HepG2 (cell line): ENCODE data around the gene BCL6. TPM values are rescaled to one million over a fixed set of nuclear protein-coding genes. Genes with fewer than 3 reads are reported as not detected.
A peak's percentile ranks its signal among the peaks of the same experiment; 100 is the strongest.

Experiments
- ASH2L ChIP-seq: fragments of 300-600, 200-600 bp; sonication (generic); IDR thresholded peaks from 2 replicates; pipeline ENCODE4 v1.7.0; 2017; ENCODE audit warnings: low read depth, mild to moderate bottlenecking, moderate library complexity, mixed read lengths, low read length; ENCODE audit not compliant: insufficient read length
- GABPB1 ChIP-seq: IDR thresholded peaks from 2 replicates; pipeline ENCODE4 v1.6.1; 2016; ENCODE audit warnings: mild to moderate bottlenecking, missing genetic modification reagents, moderate library complexity, missing compliant biosample characterization
- LBX2 ChIP-seq: sonication (generic); formaldehyde crosslinking; IDR thresholded peaks from 2 replicates; pipeline ENCODE4 v1.5.0; 2020; ENCODE audit warnings: missing genetic modification reagents, mild to moderate bottlenecking, borderline replicate concordance
- MTF2 ChIP-seq: sonication (generic); formaldehyde crosslinking; IDR thresholded peaks from 2 replicates; pipeline ENCODE4 v1.5.0; 2020; ENCODE audit warnings: missing genetic modification reagents, borderline replicate concordance
- PTBP1 ChIP-seq: fragments of 200-400 bp; formaldehyde crosslinking; IDR thresholded peaks from 2 replicates; pipeline ENCODE4 v1.6.1; 2018; ENCODE audit warnings: low read length, low read depth; ENCODE audit not compliant: poor library complexity, severe bottlenecking
- SOX5 ChIP-seq: IDR thresholded peaks from 2 replicates; pipeline ENCODE4 v1.6.1; 2016; ENCODE audit warnings: borderline replicate concordance
- SOX6 ChIP-seq, 2 experiments: fragments of 450-650 bp in 1 of 2; sonication (generic) in 1 of 2; formaldehyde crosslinking in 1 of 2; IDR thresholded peaks; 2 replicates each; pipeline versions ENCODE4 v1.4.0 to v1.6.1; 2017 to 2020; ENCODE audit warnings: antibody characterized with exemption in 1 of 2, mild to moderate bottlenecking in 1 of 2, missing genetic modification reagents in 1 of 2
- THRA ChIP-seq: sonication (generic); formaldehyde crosslinking; IDR thresholded peaks from 2 replicates; pipeline ENCODE4 v1.4.0; 2020; ENCODE audit warnings: missing genetic modification reagents, borderline replicate concordance
- TRAFD1 ChIP-seq: sonication (generic); formaldehyde crosslinking; IDR thresholded peaks from 2 replicates; pipeline ENCODE4 v1.5.1; 2020; ENCODE audit warnings: missing genetic modification reagents, mild to moderate bottlenecking, borderline replicate concordance
- ZBTB2 ChIP-seq: sonication (generic); formaldehyde crosslinking; IDR thresholded peaks from 2 replicates; pipeline ENCODE4 v1.8.0; 2022; ENCODE audit warnings: low read depth, missing genetic modification reagents
- ZHX2 ChIP-seq, 2 experiments: sonication (generic) in 1 of 2; formaldehyde crosslinking in 1 of 2; IDR thresholded peaks; 2 replicates each; pipeline versions ENCODE4 v1.6.1 to v1.9.0; 2014 to 2022; ENCODE audit warnings: antibody characterized with exemption in 1 of 2, borderline replicate concordance in 1 of 2, inconsistent platforms in 1 of 2, low read depth in 1 of 2, missing genetic modification reagents in 1 of 2
- ZNF124 ChIP-seq: sonication (generic); formaldehyde crosslinking; IDR thresholded peaks from 2 replicates; pipeline ENCODE4 v1.4.0; 2020; ENCODE audit warnings: missing genetic modification reagents
- ZNF747 ChIP-seq: sonication (generic); formaldehyde crosslinking; IDR thresholded peaks from 2 replicates; pipeline ENCODE4 v1.8.1; 2023; ENCODE audit warnings: missing genetic modification reagents, mild to moderate bottlenecking, borderline replicate concordance
- polyA plus RNA-seq, 8 experiments: library from polyadenylated mRNA; depleted of rRNA in 3 of 8; stranded (reverse) in 7 of 8; unstranded in 1 of 8; fragments of >200 nt; fragmentation: Illumina TruSeq in 4 of 8; extraction: Trizol in 4 of 8; gene quantifications; 2 replicates each; pipeline versions ENCODE4 v1.2.1 to v1.2.3, GENCODE V29; 2011 to 2016; ENCODE audit warnings: low read depth in 4 of 8, missing spikeins in 1 of 8, mixed read lengths in 1 of 8; ENCODE audit not compliant: insufficient read depth in 1 of 8
- total RNA-seq, 5 experiments: library from RNA; depleted of rRNA; stranded (reverse); fragments of >200 nt; fragmentation: Illumina TruSeq; extraction: Trizol; gene quantifications; 2 replicates each; pipeline ENCODE4 v1.2.3, GENCODE V29; 2016; ENCODE audit warnings: low read depth in 1 of 5

BCL6 gene
- total and polyA plus RNA-seq, 2 of the 13 experiments (the other 11 are each of a cell fraction or from before 2014, with no cell fraction given), result 21.2 to 53.7 TPM

GRCh38 chr3:187739561-187740332, 5.5 kb downstream of the BCL6 start (continued):
- TF ChIP-seq ZHX2 (IDR thresholded peaks at IDR 0.05; ENCODE audit: low read depth) (no peak; the same call in 1 of the 2 replicates), ZHX2 (CRISPR knock-in tag; IDR thresholded peaks at IDR 0.05; ENCODE audit: borderline replicate concordance) (no peak), SOX6 (IDR thresholded peaks at IDR 0.05) (no peak), SOX6 (CRISPR knock-in tag; IDR thresholded peaks at IDR 0.05) (peak; percentile 54; the same call in 1 of the 2 replicates), ZNF124 (CRISPR knock-in tag) (no peak), MTF2 (CRISPR knock-in tag) (0 out of 2 replicates have a peak, but pooled peaks have one; percentile 28), LBX2 (CRISPR knock-in tag) (no peak), PTBP1 (peak; percentile 72), ASH2L (peak; percentile 15), TRAFD1 (no peak), THRA (CRISPR knock-in tag) (peak; percentile 35), SOX5 (CRISPR knock-in tag) (peak; percentile 8; the same call in 1 of the 2 replicates), ZBTB2 (CRISPR knock-in tag) (no peak), GABPB1 (CRISPR knock-in tag) (peak; percentile 62; the same call in 1 of the 2 replicates), ZNF747 (CRISPR knock-in tag) (0 out of 2 replicates have a peak, but pooled peaks have one; percentile 16)
